ENCODE results near the gene CWC15. TPM values are rescaled to one million over a fixed set of nuclear protein-coding genes. Genes with fewer than 3 reads are reported as not detected.

CWC15 gene
- polyA plus RNA-seq, 1 donor (not counting 4 experiments of a cell fraction or from before 2014, with no cell fraction given) = 56.3 TPM

DNA sequence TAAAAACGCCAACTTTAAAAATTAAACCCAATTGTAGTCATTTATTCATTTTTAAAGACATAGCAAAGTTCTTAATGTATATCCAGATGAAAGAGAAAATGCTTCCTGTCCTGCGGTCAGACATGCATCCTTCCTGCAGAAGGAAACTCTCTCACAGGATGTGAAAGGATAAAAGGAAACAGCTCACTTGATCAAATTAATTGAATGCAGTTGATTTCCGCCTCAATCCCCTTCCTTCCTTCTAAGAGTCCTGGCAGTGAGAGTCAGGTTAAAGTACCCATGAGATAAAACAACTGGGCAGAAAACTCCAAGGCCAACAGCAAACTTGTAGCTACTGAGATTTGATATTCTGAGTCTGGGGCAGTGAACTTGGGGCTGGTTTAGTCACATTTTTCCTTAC is 38.5 kb downstream of the CWC15 start:
- no peak overlapping the region for H2AFZ ChIP-seq (ENCODE audit: control insufficient read depth, low read length)
- no peaks in the 10 kb centered on the region for H3K79me2 ChIP-seq (ENCODE audit: control insufficient read depth, insufficient read depth, low read length)
- no peaks in the 10 kb centered on the region for H3K4me1 ChIP-seq (ENCODE audit: control insufficient read depth, extremely low read depth, insufficient read depth, low read length)
- no peak overlapping the region for H3K4me2 ChIP-seq (ENCODE audit: control insufficient read depth, extremely low read depth, insufficient read depth, low read depth, low read length)
- no peaks in the 10 kb centered on the region for H3K36me3 ChIP-seq (ENCODE audit: control insufficient read depth in 2 of 2, extremely low read depth in 1 of 2, insufficient read depth in 2 of 2, low read length in 2 of 2)
- no peak overlapping the region for H3K4me3 ChIP-seq (ENCODE audit: control insufficient read depth in 2 of 3, extremely low read depth in 1 of 3, insufficient read depth in 2 of 3, low read depth in 1 of 3, low read length in 3 of 3)
- H3K27ac ChIP-seq (ENCODE audit: control insufficient read depth, insufficient read depth, low read length) = no peak overlapping the region
- no peaks in the 10 kb centered on the region for H3K27me3 ChIP-seq (ENCODE audit: control insufficient read depth, extremely low read depth, insufficient read depth, low read length)
- FAIRE-seq (no peak), DNase-seq (ENCODE audit: low read depth, low spot score) (no peak)
- no peaks in the 10 kb centered on the region for H4K20me1 ChIP-seq (ENCODE audit: control insufficient read depth, extremely low read depth, insufficient read depth, low read length)
- no peaks in the 10 kb centered on the region for H3K9me1 ChIP-seq (ENCODE audit: control insufficient read depth, extremely low read depth, insufficient read depth, low read length)
- no peaks in the 10 kb centered on the region for H3K9me3 ChIP-seq (ENCODE audit: control insufficient read depth, low read depth, low read length)
- no peak overlapping the region for H3K9ac ChIP-seq (ENCODE audit: control insufficient read depth, extremely low read depth, insufficient read depth, low read length)
- dilution Hi-C loops (cut with MboI; ENCODE audit: extremely low pct_ligation_motif_present, low sequenced_read_pairs) = no loop called here
- no peak for TF ChIP-seq CTCF (optimal IDR thresholded peaks at IDR 0.05 in 1 of 3, IDR thresholded peaks at IDR 0.05 in 1 of 3, conservative IDR thresholded peaks at IDR 0.05 in 1 of 3; ENCODE audit: extremely low read depth in 1 of 3, insufficient read depth in 2 of 3, low read length in 3 of 3)
- TF ChIP-seq EZH2 (IDR thresholded peaks at IDR 0.05; ENCODE audit: low read length) = no peak

GRCh38 chr11:94934362-94934761 is 39.0 kb downstream of the CWC15 start:
- no peaks in the 10 kb centered on the region for H4K20me1 ChIP-seq (ENCODE audit: control insufficient read depth, extremely low read depth, insufficient read depth, low read length)
- no peaks in the 10 kb centered on the region for H3K9me1 ChIP-seq (ENCODE audit: control insufficient read depth, extremely low read depth, insufficient read depth, low read length)
- no peaks in the 10 kb centered on the region for H3K79me2 ChIP-seq (ENCODE audit: control insufficient read depth, insufficient read depth, low read length)
- H2AFZ ChIP-seq (ENCODE audit: control insufficient read depth, low read length) = no peak overlapping the region
- H3K9ac ChIP-seq (ENCODE audit: control insufficient read depth, extremely low read depth, insufficient read depth, low read length) = no peak overlapping the region
- no peak for FAIRE-seq
- no peak for DNase-seq (ENCODE audit: low read depth, low spot score)
- H3K9me3 ChIP-seq (ENCODE audit: control insufficient read depth, low read depth, low read length) = no peaks in the 10 kb centered on the region
- TF ChIP-seq EZH2 (IDR thresholded peaks at IDR 0.05; ENCODE audit: low read length) (no peak), CTCF (optimal IDR thresholded peaks at IDR 0.05 in 1 of 3, IDR thresholded peaks at IDR 0.05 in 1 of 3, conservative IDR thresholded peaks at IDR 0.05 in 1 of 3; ENCODE audit: extremely low read depth in 1 of 3, insufficient read depth in 2 of 3, low read length in 3 of 3) (no peak)
- no peaks in the 10 kb centered on the region for H3K4me1 ChIP-seq (ENCODE audit: control insufficient read depth, extremely low read depth, insufficient read depth, low read length)
- H3K4me3 ChIP-seq (ENCODE audit: control insufficient read depth in 2 of 3, extremely low read depth in 1 of 3, insufficient read depth in 2 of 3, low read depth in 1 of 3, low read length in 3 of 3) = no peak overlapping the region
- no peaks in the 10 kb centered on the region for H3K36me3 ChIP-seq (ENCODE audit: control insufficient read depth in 2 of 2, extremely low read depth in 1 of 2, insufficient read depth in 2 of 2, low read length in 2 of 2)
- dilution Hi-C loops (cut with MboI; ENCODE audit: extremely low pct_ligation_motif_present, low sequenced_read_pairs) = no loop called here
- H3K4me2 ChIP-seq (ENCODE audit: control insufficient read depth, extremely low read depth, insufficient read depth, low read depth, low read length) = no peak overlapping the region
- no peak overlapping the region for H3K27ac ChIP-seq (ENCODE audit: control insufficient read depth, insufficient read depth, low read length)
- H3K27me3 ChIP-seq (ENCODE audit: control insufficient read depth, extremely low read depth, insufficient read depth, low read length) = no peaks in the 10 kb centered on the region
